ENCODE results near the gene FAM170B.

GRCh38 chr10:49170632-49171325 lies 37.0 kb upstream of the FAM170B start:
- TF ChIP-seq ARNTL (CRISPR knock-in tag; IDR thresholded peaks at IDR 0.05; ENCODE audit: borderline replicate concordance, low read depth) (no peak), POU6F1 (CRISPR knock-in tag; IDR thresholded peaks at IDR 0.05; ENCODE audit: borderline replicate concordance, low read depth) (no peak), ZFP3 (CRISPR knock-in tag; IDR thresholded peaks at IDR 0.05) (no peak), ISL1 (CRISPR knock-in tag; IDR thresholded peaks at IDR 0.05) (no peak)

Measured in SK-N-SH treated with all-trans-retinoic acid at 6 μM for 48 hours (cell line).